ENCODE measurements around the gene PTPRD.

DNA sequence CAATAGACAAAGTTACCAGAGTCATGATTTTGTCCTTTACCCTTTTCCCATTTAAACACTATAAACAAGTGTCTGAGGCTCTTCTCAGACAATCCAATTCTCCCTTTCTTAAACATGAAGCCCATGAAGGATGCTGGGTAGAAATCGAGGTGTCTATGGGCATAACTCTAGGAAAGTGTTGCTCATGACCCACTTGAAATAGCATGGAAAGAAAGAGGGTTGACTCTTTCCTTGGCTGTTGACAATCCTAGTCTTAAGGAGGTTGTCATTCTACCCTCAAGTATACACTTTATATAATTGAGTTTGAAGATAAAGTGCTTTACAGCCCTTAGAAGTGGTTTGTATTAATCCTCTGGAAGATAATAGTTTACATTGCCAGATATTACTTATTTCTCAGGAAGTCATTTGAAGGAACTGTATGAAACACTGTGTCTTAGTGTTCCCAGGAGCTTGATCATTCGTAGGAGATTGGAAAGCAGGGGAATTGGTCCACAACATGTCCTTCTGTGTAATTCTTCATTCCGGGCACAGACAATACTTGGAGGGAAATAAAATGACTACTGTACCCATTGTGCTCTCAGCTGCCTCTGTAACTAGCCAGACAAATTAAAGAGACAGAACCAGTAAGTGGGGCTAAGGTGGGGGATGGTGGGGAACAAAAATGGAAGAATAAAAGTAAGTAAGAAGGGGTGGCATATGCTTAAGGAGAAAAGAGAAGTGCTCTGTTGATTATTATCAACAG, 1734.9 kb downstream of the PTPRD start:
- TF ChIP-seq, protein P1, sequence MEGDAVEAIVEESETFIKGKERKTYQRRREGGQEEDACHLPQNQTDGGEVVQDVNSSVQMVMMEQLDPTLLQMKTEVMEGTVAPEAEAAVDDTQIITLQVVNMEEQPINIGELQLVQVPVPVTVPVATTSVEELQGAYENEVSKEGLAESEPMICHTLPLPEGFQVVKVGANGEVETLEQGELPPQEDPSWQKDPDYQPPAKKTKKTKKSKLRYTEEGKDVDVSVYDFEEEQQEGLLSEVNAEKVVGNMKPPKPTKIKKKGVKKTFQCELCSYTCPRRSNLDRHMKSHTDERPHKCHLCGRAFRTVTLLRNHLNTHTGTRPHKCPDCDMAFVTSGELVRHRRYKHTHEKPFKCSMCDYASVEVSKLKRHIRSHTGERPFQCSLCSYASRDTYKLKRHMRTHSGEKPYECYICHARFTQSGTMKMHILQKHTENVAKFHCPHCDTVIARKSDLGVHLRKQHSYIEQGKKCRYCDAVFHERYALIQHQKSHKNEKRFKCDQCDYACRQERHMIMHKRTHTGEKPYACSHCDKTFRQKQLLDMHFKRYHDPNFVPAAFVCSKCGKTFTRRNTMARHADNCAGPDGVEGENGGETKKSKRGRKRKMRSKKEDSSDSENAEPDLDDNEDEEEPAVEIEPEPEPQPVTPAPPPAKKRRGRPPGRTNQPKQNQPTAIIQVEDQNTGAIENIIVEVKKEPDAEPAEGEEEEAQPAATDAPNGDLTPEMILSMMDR (IDR thresholded peaks at IDR 0.05) = no peak
- no peak for TF ChIP-seq POLR2A (IDR thresholded peaks at IDR 0.05)

All from ovary (tissue), 3 donors.